Measurements from ENCODE around the gene PATL1. TPM values are rescaled to one million over a fixed set of nuclear protein-coding genes. Genes with fewer than 3 reads are reported as not detected.
"Not testable (repeated sequence)": the region's sequence is repeated elsewhere in the genome, so short reads cannot be mapped to it uniquely, and the experiment has no call there.

The PATL1 gene
- total RNA-seq, 1 donor from 2014 or later = 35.4 TPM

DNA sequence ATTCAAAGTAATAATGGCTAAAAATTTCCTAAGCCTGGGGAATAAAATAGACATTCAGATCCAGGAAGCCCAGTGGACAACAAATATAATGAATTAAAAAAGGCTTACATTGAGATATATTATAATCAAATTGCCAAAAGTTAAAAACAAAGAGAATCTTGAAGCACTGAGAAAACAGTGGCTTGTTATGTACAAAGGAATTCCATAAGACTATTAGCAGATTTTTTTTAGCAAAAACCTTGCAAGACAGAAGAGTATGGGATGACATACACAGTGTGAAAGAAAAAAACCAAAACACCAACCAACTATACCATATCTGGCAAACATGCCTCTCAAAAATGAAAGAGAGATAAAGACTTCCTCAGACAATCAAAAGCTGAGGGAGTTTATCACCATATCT is 24.1 kb upstream of the PATL1 start:
- TF ChIP-seq, protein P1, sequence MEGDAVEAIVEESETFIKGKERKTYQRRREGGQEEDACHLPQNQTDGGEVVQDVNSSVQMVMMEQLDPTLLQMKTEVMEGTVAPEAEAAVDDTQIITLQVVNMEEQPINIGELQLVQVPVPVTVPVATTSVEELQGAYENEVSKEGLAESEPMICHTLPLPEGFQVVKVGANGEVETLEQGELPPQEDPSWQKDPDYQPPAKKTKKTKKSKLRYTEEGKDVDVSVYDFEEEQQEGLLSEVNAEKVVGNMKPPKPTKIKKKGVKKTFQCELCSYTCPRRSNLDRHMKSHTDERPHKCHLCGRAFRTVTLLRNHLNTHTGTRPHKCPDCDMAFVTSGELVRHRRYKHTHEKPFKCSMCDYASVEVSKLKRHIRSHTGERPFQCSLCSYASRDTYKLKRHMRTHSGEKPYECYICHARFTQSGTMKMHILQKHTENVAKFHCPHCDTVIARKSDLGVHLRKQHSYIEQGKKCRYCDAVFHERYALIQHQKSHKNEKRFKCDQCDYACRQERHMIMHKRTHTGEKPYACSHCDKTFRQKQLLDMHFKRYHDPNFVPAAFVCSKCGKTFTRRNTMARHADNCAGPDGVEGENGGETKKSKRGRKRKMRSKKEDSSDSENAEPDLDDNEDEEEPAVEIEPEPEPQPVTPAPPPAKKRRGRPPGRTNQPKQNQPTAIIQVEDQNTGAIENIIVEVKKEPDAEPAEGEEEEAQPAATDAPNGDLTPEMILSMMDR (conservative IDR thresholded peaks at IDR 0.05) = no peak
- Mint-ChIP-seq H3K27ac (ENCODE audit: unreplicated experiment) (no peak overlapping the region), H3K4me3 (no peak overlapping the region), H3K4me1 (no peaks in the 10 kb centered on the region), H3K36me3 (ENCODE audit: low read depth) (peaks cover 5% of the 10 kb centered on the region), H3K9me3 (peaks cover 14% of the 10 kb centered on the region), H3K27me3 (ENCODE audit: low read depth) (peaks cover 48% of the 10 kb centered on the region)
- no peak for DNase-seq (ENCODE audit: low read depth, low spot score)

DNA sequence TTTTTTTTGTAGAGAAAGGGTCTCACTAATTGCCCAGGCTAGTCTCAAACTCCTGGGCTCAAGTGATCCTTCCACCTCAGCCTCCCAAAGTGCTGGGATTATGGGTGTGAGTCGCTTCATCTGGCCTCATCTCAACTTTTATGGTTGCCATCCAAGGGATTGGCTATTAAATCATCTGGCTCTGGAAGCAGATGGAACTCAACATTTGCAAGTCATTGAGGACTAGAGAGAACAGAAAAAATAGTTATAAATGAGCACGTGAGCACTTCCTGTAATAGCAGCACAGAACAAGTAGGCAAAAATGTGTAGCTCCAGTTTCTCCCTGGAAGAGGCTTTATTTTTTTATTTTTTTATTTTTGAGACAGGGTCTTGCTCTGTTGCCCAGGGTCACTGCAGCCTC is 22.3 kb upstream of the PATL1 start:
- H3K36me3 Mint-ChIP-seq (ENCODE audit: low read depth) = peaks cover 5% of the 10 kb centered on the region
- H3K27ac Mint-ChIP-seq (ENCODE audit: unreplicated experiment) = no peak overlapping the region
- no peak overlapping the region for H3K4me3 Mint-ChIP-seq
- TF ChIP-seq, protein P1 (conservative IDR thresholded peaks at IDR 0.05) = no peak
- H3K27me3 Mint-ChIP-seq (ENCODE audit: low read depth) = peaks cover 53% of the 10 kb centered on the region
- DNase-seq (ENCODE audit: low read depth, low spot score) = no peak
- peaks cover 14% of the 10 kb centered on the region for H3K9me3 Mint-ChIP-seq
- no peaks in the 10 kb centered on the region for H3K4me1 Mint-ChIP-seq

DNA sequence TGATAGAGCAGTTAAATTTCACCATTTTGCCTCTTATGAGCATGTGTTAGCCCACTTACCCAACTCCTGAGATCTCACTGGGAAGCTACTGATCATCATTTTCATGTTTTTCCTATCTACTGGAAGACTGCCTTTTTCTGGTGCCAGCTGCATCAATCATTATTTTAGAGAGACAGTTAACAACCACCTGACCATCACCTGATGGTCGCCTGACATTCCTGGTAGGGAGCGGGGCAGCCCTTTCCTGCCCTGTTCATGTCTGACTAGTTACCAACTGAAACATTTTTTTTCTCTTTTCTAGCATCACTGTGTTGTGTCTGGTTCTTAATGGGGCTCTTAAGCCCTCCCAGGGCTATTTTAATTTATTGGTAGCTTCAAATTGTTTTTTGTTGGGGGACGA is 20.2 kb upstream of the PATL1 start:
- H3K27ac Mint-ChIP-seq (ENCODE audit: unreplicated experiment) = no peak overlapping the region
- TF ChIP-seq, protein P1 (conservative IDR thresholded peaks at IDR 0.05) = no peak
- H3K4me1 Mint-ChIP-seq = no peaks in the 10 kb centered on the region
- no peak overlapping the region for H3K4me3 Mint-ChIP-seq
- no peak for DNase-seq (ENCODE audit: low read depth, low spot score)
- peaks cover 53% of the 10 kb centered on the region for H3K27me3 Mint-ChIP-seq (ENCODE audit: low read depth)
- H3K9me3 Mint-ChIP-seq = peaks cover 11% of the 10 kb centered on the region
- peaks cover 5% of the 10 kb centered on the region for H3K36me3 Mint-ChIP-seq (ENCODE audit: low read depth)

DNA sequence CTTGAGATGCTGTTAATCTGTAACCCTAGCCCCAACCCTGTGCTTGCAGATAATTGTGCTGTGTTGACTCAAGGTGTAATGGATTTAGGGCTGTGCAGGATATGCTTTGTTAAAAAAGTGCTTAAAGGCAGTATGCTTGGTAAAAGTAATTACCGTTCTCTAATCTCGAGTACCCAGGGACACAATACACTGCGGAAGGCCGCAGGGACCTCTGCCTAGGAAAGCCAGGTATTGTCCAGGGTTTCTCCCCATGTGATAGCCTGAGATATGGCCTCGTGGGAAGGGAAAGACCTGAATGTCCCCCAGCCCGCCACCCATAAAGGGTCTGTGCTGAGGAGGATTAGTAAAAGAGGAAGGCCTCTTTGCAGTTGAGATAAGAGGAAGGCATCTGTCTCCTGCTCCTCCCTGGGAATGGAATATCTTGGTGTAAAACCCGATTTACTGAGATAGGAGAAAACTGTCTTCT is 12.5 kb upstream of the PATL1 start:
- DNase-seq (ENCODE audit: low read depth, low spot score); H3K4me1 Mint-ChIP-seq; H3K27ac Mint-ChIP-seq (ENCODE audit: unreplicated experiment); H3K4me3 Mint-ChIP-seq; H3K9me3 Mint-ChIP-seq; H3K36me3 Mint-ChIP-seq (ENCODE audit: low read depth): not testable (repeated sequence)
- H3K27me3 Mint-ChIP-seq (ENCODE audit: low read depth) = peaks cover 14% of the 10 kb centered on the region

DNA sequence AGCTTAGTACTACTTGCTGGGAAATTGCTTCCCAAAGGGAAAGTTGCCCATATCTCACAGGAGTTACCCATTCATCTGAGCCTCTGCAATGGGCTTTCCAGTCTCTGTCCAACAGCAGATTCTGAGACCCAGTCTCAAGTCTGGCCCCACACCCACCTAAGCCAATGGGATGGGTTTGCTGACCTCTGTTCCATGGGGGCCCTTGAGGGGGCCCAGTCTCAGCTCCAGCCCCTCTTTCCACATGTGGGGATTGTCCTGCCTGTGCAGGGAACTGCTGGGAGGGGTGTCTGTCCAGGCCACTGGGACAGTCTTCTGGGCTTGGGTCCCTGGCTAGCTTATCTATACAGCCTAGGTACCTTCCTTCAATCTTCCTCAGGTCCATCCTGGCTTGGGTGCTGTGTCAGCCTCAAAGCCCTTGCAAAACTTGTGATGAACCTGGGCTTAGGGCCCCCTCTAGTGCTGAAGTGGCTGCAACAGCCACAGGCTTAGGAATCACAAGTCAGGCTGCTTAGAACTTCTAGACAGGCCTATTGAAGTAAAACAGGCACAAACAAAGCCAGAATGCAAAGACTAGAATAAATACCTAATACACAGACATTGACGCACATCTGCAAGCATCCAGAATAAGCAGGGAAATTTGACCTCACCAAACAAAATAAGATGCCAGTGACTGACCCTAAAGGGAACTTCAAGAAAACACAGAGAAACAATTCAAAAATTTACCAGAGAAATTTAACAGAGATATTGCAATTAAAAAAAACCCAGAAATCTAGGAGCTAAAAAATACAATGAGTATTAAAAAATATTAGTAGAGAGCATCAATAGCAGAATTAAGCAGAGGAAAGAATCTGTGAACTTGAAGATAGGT is 11.7 kb upstream of the PATL1 start:
- Mint-ChIP-seq H3K9me3 (no peaks in the 10 kb centered on the region), H3K36me3 (ENCODE audit: low read depth) (no peaks in the 10 kb centered on the region), H3K27ac (ENCODE audit: unreplicated experiment) (no peak overlapping the region), H3K27me3 (ENCODE audit: low read depth) (peaks cover 9% of the 10 kb centered on the region), H3K4me3 (no peak overlapping the region), H3K4me1 (no peaks in the 10 kb centered on the region)
- DNase-seq (ENCODE audit: low read depth, low spot score) = peak; percentile 53
- TF ChIP-seq, protein P1 (conservative IDR thresholded peaks at IDR 0.05) = peak; percentile 79

DNA sequence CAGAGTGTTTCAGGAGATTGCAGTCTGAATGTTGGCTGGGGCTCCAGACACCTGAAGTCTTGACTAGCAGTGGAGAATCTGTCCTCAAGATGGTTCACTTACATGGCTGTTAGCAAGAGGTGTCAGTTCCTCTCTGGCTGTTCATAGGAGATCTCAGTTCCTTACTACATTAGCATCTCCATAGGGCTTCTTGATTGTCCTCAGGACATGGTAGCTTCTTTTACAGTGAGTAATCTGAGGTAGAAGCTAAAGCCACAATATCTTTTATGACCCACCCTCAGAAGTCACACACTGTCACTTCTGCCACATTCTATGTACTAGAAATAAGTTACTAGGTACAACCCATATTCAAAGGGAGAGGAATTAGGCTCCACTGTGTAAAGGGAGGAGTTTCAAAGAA is 10.5 kb upstream of the PATL1 start:
- Mint-ChIP-seq H3K27ac (ENCODE audit: unreplicated experiment) (no peak overlapping the region), H3K36me3 (ENCODE audit: low read depth) (no peaks in the 10 kb centered on the region), H3K9me3 (no peaks in the 10 kb centered on the region), H3K4me1 (no peaks in the 10 kb centered on the region), H3K27me3 (ENCODE audit: low read depth) (peaks cover 4% of the 10 kb centered on the region), H3K4me3 (no peak overlapping the region)
- no peak for DNase-seq (ENCODE audit: low read depth, low spot score)
- TF ChIP-seq, protein P1 (conservative IDR thresholded peaks at IDR 0.05) = no peak

Data from neural crest cell (in vitro differentiated cells).